Right atrium auricular region (tissue), 2 donors: ENCODE measurements around the gene ARID3C. TPM values are rescaled to one million over a fixed set of nuclear protein-coding genes. Genes with fewer than 3 reads are reported as not detected.

ENCODE experiments used
- DNase-seq: peaks from one replicate; pipeline ENCODE4 v3.0.0-alpha.2; 2019; ENCODE audit warnings: low spot score
- H3K27ac ChIP-seq, 2 donors: fragments of 200-600 bp; sonication (generic); 1 replicate in 1 of 2; 2 replicates in 1 of 2; pipeline ENCODE4 v1.5.1; 2016 to 2019
- H3K27me3 ChIP-seq, 2 donors: fragments of 200-600 bp; sonication (generic); one replicate each; pipeline versions ENCODE4 v1.5.1 to v1.6.0; 2017 to 2019
- H3K36me3 ChIP-seq: fragments of 200-600 bp; sonication (generic); one replicate; pipeline ENCODE4 v1.5.1; 2016
- H3K4me1 ChIP-seq, 2 donors: fragments of 200-600 bp; sonication (generic); one replicate each; pipeline versions ENCODE4 v1.5.1 to v1.6.0; 2017 to 2019
- H3K4me3 ChIP-seq, 2 donors: fragments of 200-600 bp; sonication (generic); 1 replicate in 1 of 2; 2 replicates in 1 of 2; pipeline ENCODE4 v1.5.1; 2017 to 2019; ENCODE audit warnings: mild to moderate bottlenecking in 1 of 2, moderate library complexity in 1 of 2
- H3K9me3 ChIP-seq, 2 donors: fragments of 200-600 bp; sonication (generic); one replicate each; pipeline ENCODE4 v1.5.1; 2019
- total RNA-seq, 2 donors: library from RNA; depleted of rRNA; stranded (reverse); fragments of >200 nt; gene quantifications; one replicate each; pipeline ENCODE4 v1.1.0, GENCODE V29; 2016
- TF ChIP-seq, protein P1 (sequence below), 2 donors: fragments of 200-600 bp; sonication (generic); IDR thresholded peaks; one replicate each; pipeline ENCODE4 v1.5.1; 2019; ENCODE audit warnings: antibody characterized with exemption in 2 of 2

The ARID3C gene
- total RNA-seq, 2 donors from 2014 or later: not detected

DNA sequence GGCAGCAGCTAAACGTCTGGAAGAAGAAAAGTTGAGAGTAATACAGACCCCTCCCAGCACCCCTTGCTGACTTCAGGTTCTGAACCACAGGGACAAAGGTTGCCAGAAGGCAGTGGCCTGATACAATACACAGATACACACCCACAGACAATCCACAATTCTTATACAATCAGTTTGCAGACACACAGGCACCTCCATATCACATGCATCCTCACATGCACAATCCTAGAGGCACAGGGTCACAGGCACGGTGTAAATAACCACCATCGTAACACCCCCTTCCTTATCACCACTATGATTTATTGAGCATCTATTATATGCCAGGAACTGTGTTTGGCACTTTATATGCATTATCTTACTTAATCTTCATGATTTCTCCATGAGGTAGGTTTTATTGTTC is 47.5 kb downstream of the ARID3C start:
- no peaks in the 10 kb centered on the region for H3K27me3 ChIP-seq
- H3K27ac ChIP-seq: no peak overlapping the region
- DNase-seq: no peak
- no peak overlapping the region for H3K4me3 ChIP-seq
- TF ChIP-seq, protein P1, sequence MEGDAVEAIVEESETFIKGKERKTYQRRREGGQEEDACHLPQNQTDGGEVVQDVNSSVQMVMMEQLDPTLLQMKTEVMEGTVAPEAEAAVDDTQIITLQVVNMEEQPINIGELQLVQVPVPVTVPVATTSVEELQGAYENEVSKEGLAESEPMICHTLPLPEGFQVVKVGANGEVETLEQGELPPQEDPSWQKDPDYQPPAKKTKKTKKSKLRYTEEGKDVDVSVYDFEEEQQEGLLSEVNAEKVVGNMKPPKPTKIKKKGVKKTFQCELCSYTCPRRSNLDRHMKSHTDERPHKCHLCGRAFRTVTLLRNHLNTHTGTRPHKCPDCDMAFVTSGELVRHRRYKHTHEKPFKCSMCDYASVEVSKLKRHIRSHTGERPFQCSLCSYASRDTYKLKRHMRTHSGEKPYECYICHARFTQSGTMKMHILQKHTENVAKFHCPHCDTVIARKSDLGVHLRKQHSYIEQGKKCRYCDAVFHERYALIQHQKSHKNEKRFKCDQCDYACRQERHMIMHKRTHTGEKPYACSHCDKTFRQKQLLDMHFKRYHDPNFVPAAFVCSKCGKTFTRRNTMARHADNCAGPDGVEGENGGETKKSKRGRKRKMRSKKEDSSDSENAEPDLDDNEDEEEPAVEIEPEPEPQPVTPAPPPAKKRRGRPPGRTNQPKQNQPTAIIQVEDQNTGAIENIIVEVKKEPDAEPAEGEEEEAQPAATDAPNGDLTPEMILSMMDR (IDR thresholded peaks at IDR 0.05): no peak
- no peaks in the 10 kb centered on the region for H3K9me3 ChIP-seq
- H3K4me1 ChIP-seq: peaks cover 0 to 33% of the 10 kb centered on the region in 2 donors
- no peaks in the 10 kb centered on the region for H3K36me3 ChIP-seq

DNA sequence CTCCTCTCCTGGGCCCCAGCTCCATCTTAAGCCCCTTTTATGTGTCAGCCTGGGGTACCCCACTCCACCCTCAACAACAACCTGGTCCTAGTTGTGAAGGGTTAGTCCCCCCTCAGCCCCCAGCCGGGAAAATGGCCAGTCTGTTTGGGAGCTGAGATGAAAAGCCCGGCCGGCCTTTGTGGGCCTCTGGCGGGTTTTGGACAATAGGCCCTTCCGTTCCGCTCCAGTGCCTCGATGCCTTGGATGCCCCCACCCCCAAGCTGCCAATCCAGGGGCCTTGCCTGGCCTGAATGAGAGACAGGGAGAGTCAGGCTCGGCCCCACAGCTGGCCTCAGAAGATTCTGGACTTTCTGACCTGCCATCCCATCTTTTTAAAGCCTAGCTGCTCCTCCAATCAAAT is 48.5 kb downstream of the ARID3C start:
- peaks cover 0 to 33% of the 10 kb centered on the region in 2 donors for H3K4me1 ChIP-seq
- H3K27me3 ChIP-seq: no peaks in the 10 kb centered on the region
- H3K27ac ChIP-seq: no peak overlapping the region
- TF ChIP-seq, protein P1 (IDR thresholded peaks at IDR 0.05): no peak
- no peak overlapping the region for H3K4me3 ChIP-seq
- DNase-seq: no peak
- no peaks in the 10 kb centered on the region for H3K36me3 ChIP-seq
- no peaks in the 10 kb centered on the region for H3K9me3 ChIP-seq

DNA sequence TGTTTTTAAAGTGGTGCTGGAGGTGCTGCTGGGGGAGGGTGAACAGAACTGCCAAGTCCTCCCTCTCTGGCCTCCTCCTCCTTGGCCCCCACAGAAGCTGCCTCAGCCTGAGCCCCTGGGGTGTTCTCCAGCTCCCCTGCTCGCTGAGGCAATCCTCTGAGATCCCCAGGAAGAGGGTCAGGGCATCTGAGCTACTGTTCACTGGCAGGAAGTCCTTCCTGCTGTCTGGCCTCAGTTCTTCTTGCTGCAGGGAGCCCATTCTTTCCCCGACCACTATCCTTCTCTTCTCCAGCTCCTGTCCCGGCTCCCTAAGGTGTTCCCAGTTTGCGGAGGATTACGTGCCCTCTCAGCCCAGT is 49.1 kb downstream of the ARID3C start:
- Histone ChIP-seq H3K4me3 (no peak overlapping the region), H3K27me3 (no peaks in the 10 kb centered on the region), H3K9me3 (no peaks in the 10 kb centered on the region), H3K27ac (no peak overlapping the region), H3K4me1 (peaks cover 0 to 33% of the 10 kb centered on the region in 2 donors), H3K36me3 (no peaks in the 10 kb centered on the region)
- no peak for DNase-seq
- TF ChIP-seq, protein P1 (IDR thresholded peaks at IDR 0.05): no peak

DNA sequence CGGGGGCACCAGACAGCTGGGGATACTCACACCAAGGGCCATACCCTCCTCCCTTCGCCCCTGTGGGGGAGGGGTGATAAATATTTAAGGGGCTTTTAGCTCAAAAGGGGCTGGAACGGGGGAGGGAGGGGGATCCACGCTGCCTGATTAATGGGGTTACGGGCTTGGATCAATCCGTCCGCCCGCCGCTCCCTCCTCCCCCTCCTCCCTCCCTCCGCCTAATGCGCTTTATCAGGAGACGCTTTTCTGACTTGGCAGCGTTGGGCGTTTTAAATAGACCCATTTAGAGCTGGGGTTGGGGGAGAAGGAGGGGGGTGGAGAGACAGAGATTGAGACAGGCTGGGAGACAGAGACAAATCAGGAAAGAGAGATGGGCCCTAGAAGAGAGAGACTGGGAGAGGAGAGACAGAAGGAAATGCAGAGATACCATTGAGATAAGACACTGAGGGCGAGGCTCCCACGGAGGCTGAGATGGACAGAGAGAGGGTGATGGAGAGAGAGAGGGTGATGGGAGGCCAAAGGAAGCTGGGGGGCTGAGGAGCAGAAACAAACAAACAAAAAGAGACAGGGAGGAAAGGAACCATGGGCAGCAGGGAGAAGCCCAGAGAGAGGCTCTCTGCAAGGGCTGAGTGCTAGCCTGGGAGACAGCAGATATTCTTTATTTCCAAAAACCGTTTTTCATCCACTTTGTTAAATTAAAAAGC is 49.6 kb downstream of the ARID3C start:
- Histone ChIP-seq H3K27ac (no peak overlapping the region), H3K36me3 (no peaks in the 10 kb centered on the region), H3K27me3 (no peaks in the 10 kb centered on the region), H3K9me3 (no peaks in the 10 kb centered on the region), H3K4me3 (no peak overlapping the region), H3K4me1 (peaks cover 0 to 33% of the 10 kb centered on the region in 2 donors)
- no peak for DNase-seq
- TF ChIP-seq, protein P1 (IDR thresholded peaks at IDR 0.05): no peak

DNA sequence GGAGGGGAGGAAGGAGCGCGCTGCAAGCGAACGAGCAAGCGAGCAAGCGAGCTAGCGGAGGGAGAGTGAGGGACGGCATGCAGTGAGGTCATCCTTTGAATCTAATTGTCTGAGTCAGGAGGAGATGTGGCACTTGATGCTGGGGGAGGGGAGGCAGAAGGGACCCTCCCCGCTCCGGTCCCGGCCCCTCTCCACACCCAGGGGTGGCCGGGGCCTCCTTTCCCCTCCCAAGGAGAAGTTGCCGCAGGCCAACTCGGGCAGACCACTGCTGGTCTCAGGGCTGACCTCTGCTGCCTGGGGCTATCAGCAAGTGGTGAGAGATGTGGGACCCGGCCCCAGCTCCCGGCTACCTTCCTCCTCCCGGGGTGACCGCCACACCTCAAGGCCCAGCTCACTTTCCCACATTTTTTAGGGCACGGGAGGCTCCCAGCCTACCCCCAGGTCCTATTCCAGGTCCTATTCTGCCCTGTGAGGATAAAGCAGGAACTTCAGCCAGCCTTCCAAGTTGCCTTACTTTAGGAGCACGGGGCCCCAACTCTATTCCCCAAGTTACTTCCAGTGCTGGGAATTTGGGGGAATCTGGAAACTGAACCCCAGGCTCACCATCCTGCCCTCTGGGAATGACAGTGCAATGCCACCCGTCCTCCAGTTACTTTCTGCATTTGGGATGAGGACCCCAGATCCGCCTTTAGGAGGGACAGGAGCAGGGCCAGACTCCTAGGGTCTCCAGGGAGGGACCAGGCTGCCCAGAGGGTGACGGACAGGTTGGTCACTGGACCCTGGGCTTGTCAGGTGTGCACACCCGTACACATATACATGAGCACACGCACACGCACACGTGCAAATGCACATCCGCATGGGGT is 50.4 kb downstream of the ARID3C start:
- Histone ChIP-seq H3K9me3 (no peaks in the 10 kb centered on the region), H3K36me3 (no peaks in the 10 kb centered on the region), H3K4me3 (peak overlapping the region; percentile 31 to 48), H3K4me1 (peaks cover 0 to 33% of the 10 kb centered on the region in 2 donors), H3K27me3 (no peaks in the 10 kb centered on the region), H3K27ac (peak overlapping the region; percentile 23 to 46)
- TF ChIP-seq, protein P1 (IDR thresholded peaks at IDR 0.05): no peak
- no peak for DNase-seq
